Amniotic stem cell (primary cell): ENCODE data around the gene TXN2.
A peak's percentile ranks its signal among the peaks of the same experiment; 100 is the strongest.
"Not testable (repeated sequence)": the region's sequence is repeated elsewhere in the genome, so short reads cannot be mapped to it uniquely, and the experiment has no call there.

Experiments used
- DNase-seq: peaks from one replicate; lab custom pipeline; 2025; lab: John Stamatoyannopoulos, UW

The TXN2 gene, protein sequence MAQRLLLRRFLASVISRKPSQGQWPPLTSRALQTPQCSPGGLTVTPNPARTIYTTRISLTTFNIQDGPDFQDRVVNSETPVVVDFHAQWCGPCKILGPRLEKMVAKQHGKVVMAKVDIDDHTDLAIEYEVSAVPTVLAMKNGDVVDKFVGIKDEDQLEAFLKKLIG

GRCh38 chr22:36481393-36482168 lies at the start of gene TXN2:
Gene TXN2 (minus strand): TSS chr22:36481640. CDS start chr22:36480837, 803 bp downstream.
- DNase-seq: peak; percentile 80

GRCh38 chr22:36528795-36529751 lies 47.6 kb upstream of the TXN2 start, which contains the start of gene EIF3D:
Gene EIF3D (minus strand): TSS chr22:36529166. CDS start chr22:36526121, 3,045 bp downstream.
- peak; percentile 99 for DNase-seq

DNA sequence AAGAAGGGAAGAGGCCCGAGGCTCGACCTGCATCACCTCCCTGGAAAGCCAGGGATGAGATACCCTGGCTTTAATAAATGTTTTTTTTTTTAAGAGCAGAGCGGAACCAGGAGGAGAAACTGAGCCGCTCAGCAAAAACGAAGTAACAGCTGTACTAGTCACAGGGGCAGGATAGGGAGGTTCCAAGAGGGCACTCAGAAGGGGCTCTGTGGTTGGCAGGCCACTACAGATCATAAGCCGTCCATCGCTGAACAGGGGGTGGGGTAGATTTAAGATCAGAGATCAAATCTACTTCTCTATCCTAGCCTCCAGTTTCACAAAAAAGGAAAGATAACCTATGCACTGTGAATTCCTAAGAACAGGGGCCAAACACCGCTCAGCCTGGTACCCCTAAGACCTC lies 46.9 kb upstream of the TXN2 start:
- DNase-seq: no peak

GRCh38 chr22:36522662-36523061 lies 41.2 kb upstream of the TXN2 start:
- no peak for DNase-seq

DNA sequence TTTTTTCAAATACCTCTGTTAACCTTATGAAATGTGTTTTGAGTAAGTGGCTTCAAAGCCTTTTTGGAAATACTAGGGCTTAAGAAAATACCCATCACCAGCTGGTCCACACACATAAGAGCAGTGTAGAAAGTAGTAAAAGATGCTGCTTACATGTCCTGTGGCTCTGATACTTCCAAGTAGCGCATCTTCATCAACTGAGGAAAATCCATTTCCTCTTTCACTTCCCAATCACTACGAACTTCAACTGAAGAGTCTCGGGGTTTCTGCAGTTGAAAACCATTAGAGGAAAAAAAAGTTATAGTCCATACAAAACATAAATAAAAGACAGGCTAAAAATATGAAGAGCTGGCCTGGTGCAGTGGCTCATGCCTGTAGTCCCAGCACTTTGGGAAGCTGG lies 39.0 kb upstream of the TXN2 start:
- DNase-seq: no peak

DNA sequence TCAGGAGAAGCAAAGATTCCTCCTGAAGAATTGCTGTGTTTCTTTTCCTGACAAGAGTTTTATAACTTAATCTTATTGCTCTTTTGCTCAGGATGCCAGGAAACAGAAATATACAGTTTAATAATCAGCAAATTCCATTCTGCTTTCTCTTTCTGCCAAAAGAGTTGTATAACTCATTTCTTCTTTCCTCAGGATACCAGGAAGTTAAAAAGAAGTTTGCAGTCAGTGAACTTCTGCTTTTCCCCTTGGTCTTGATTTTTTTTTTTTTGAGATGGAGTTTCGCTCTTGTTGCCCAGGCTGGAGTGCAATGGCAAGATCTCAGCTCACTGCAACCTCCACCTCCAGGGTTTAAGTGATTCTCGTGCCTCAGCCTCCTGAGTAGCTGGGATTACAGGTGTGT lies 38.5 kb upstream of the TXN2 start:
- DNase-seq: not testable (repeated sequence)

DNA sequence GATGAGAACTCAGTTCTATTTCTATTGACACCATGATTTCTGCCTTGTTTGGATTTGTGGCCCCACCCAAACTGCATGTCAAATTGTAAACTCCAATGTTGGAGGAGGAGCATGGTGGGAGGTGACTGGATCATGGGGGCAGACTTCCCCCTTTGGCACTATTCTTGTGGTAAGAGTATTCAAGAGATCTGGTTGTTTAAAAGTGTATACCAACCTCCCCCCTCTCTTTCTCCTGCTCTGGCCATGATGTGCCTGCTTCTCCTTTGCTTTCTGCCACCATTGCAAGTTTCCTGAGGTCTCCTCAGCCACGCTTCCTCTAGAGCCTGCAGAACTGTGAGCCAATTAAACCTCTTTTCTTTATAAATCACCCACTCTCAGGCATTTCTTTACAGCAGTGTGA lies 33.3 kb upstream of the TXN2 start:
- DNase-seq: no peak

DNA sequence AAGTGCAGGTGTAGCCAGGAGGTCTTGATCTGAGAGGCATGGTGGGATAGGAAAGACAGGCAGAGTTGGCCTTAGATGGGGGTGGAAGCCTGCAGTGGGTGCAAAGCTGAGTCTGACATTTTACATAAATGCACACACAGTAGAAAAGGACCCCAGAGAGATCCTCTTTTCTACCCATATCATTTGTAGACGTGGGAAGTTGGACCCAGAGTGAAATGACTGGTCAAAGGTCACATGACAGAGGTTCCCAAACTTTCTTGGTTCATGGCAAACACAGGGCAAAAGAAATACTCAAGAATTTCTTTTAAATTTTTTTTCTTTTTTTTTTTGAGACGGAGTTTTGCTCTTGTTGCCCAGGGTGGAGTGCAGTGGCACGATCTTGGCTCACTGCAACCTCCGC lies 31.6 kb upstream of the TXN2 start:
- DNase-seq: no peak

DNA sequence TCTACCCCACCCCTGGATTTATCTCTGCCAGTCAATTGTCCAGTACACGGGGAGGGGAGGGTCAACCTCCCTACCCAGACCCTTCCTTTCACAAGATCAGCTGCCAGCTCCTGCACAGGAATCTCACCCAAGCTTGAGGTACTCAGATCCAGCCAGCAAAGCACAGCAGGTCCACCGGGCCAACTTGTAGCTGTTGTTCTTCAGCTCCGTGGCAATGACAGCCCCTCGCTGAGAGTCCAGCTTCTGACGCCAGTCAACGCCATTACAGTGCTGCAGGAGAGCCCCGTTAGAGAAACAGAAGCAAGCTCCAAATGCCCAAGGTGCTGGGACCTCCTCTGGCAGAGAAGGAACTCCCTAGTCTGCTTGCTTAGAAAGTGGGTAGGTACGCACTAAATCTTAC lies 30.9 kb upstream of the TXN2 start:
- DNase-seq: no peak

GRCh38 chr22:36510966-36511881 lies 29.8 kb upstream of the TXN2 start:
- no peak for DNase-seq

DNA sequence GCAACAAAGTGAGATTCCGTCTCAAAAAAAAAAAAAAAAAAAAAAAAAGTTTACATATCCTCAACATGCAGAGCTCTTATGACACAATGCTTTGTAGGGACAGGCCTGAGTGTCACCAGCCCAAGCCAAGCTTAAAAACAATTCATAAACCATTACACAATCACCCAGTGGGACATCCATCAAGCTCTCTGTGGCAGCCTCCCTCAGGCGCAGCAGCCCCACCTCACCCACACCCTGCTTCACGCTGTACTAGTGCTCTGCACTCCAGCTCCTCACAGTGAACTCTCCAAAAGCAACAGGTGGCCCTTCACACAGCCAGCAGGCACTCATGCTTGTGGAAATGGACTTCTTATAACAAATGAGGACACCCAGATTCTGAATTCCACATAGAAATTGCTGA lies 28.9 kb upstream of the TXN2 start:
- no peak for DNase-seq

- DNase-seq: no peak
Measured at GRCh38 chr22:36507518-36508010, 26.1 kb upstream of the TXN2 start.

GRCh38 chr22:36506637-36507517 lies 25.4 kb upstream of the TXN2 start, which contains the start of gene FOXRED2:
Gene FOXRED2 (minus strand): TSS chr22:36507040. CDS start chr22:36506422, 618 bp downstream.
- DNase-seq: peak; percentile 25

- DNase-seq: no peak
Measured at GRCh38 chr22:36505998-36506635, 24.7 kb upstream of the TXN2 start.

DNA sequence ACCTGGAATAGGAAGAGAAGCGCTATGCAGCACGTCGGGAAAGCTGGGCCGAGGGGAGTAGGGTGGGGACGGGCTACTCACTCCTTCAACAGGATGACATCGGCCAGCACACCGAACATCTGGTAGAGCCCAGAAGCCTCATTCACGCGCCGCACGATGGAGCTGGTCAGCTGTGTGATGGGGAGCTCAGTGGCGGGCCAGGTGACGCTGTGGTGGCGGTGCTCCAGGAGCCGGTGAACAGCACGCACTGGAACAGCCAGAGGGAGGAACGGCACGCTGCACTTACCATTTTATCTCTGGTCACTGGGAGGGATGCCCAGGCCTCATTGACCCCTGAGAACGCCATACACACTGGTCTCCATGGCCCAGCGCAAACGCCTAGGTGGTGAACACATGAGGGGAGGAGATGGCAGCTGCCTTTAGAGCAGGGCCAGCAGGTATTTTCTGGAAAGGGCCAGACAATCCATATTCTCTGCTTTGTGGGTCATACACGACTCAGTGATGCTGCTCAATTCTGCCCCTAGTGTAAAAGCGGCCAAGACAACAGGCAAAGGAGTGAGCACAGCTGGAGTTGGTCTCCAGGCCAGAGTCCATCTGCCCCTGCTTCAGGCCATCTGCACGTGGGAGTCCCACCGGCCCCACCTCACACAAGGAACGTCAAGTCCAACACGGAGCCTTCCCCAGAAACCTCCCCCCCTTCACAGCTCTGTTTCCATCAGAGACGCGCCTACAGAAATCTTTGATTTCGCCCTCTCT lies 16.6 kb upstream of the TXN2 start:
- no peak for DNase-seq

GRCh38 chr22:36493690-36494110 lies 12.3 kb upstream of the TXN2 start:
- DNase-seq: no peak

- DNase-seq: no peak
Measured at GRCh38 chr22:36492109-36492508, 10.7 kb upstream of the TXN2 start.

DNA sequence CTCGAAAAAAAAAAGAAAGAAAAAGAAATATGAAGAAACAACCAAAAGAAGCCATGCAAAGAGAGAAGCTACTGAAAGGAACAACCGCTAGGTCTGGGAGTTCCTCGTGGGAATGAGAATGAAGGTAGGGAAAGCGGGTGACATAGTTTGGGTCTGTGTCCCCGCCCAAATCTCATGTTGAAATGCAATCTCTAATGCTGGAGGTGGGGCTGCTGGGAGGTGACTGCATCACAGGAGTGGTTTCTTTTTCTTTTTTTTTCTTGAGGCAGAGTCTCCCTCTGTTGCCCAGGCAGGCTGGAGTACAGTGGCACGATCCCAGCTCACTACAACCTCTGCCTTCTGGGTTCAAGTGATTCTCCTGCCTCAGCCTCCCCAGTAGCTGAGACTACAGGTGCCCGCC lies 9.7 kb upstream of the TXN2 start:
- DNase-seq: no peak
